Dermis blood vessel endothelial cell (primary cell): ENCODE results near the gene MSMO1. TPM values are rescaled to one million over a fixed set of nuclear protein-coding genes. Genes with fewer than 3 reads are reported as not detected.
"Not testable (repeated sequence)": the region's sequence is repeated elsewhere in the genome, so short reads cannot be mapped to it uniquely, and the experiment has no call there.

Experiments
- DNase-seq: peaks from one replicate; pipeline ENCODE4 v3.0.0; 2010
- total RNA-seq: library from RNA; depleted of rRNA; stranded (reverse); fragments of >200 nt; gene quantifications from 2 replicates; pipeline ENCODE4 v1.2.3, GENCODE V29; 2014

The MSMO1 gene
- 127 and 144 TPM in 2 replicates for total RNA-seq

- DNase-seq = peak; percentile 100
Observed at GRCh38 chr4:165327211-165328100, at the start of gene MSMO1. TSS of gene MSMO1 (plus strand) at chr4:165327669. CDS start at chr4:165333371, 5,702 bp downstream.

- not testable (repeated sequence) for DNase-seq
Observed at GRCh38 chr4:165279531-165279930, 47.9 kb upstream of the MSMO1 start.

GRCh38 chr4:165284697-165285096, 42.8 kb upstream of the MSMO1 start:
- DNase-seq = not testable (repeated sequence)

- DNase-seq = not testable (repeated sequence)
Observed at GRCh38 chr4:165286619-165287340, 40.7 kb upstream of the MSMO1 start.

GRCh38 chr4:165288226-165288625, 39.2 kb upstream of the MSMO1 start:
- no peak for DNase-seq

- DNase-seq = peak; percentile 4
Observed at GRCh38 chr4:165288639-165289422, 38.6 kb upstream of the MSMO1 start.

GRCh38 chr4:165289423-165289785, 38.1 kb upstream of the MSMO1 start:
- no peak for DNase-seq

GRCh38 chr4:165293061-165293460, 34.4 kb upstream of the MSMO1 start:
- peak; percentile 49 for DNase-seq

GRCh38 chr4:165293927-165294649, 33.4 kb upstream of the MSMO1 start:
- DNase-seq = no peak

GRCh38 chr4:165294907-165295306, 32.6 kb upstream of the MSMO1 start:
- peak; percentile 21 for DNase-seq

- no peak for DNase-seq
Observed at GRCh38 chr4:165297626-165298025, 29.8 kb upstream of the MSMO1 start.

- no peak for DNase-seq
Observed at GRCh38 chr4:165299399-165300060, 27.9 kb upstream of the MSMO1 start.

GRCh38 chr4:165301833-165302232, 25.6 kb upstream of the MSMO1 start:
- DNase-seq = peak; percentile 24

- no peak for DNase-seq
Observed at GRCh38 chr4:165302658-165303057, 24.8 kb upstream of the MSMO1 start.

GRCh38 chr4:165308166-165308565, 19.3 kb upstream of the MSMO1 start:
- DNase-seq = no peak

GRCh38 chr4:165308606-165309005, 18.9 kb upstream of the MSMO1 start:
- DNase-seq = no peak

- DNase-seq = no peak
Observed at GRCh38 chr4:165309456-165309855, 18.0 kb upstream of the MSMO1 start.

- peak; percentile 30 for DNase-seq
Observed at GRCh38 chr4:165312506-165312905, 15.0 kb upstream of the MSMO1 start.

- no peak for DNase-seq
Observed at GRCh38 chr4:165319030-165319429, 8.4 kb upstream of the MSMO1 start.

GRCh38 chr4:165319509-165319908, 8.0 kb upstream of the MSMO1 start:
- no peak for DNase-seq

GRCh38 chr4:165324236-165324917, 3.1 kb upstream of the MSMO1 start:
- no peak for DNase-seq
